Stomach (tissue), 9 donors: Measurements from ENCODE around the gene CAMK2B. TPM values are rescaled to one million over a fixed set of nuclear protein-coding genes. Genes with fewer than 3 reads are reported as not detected.
A peak's percentile ranks its signal among the peaks of the same experiment; 100 is the strongest.

ENCODE experiments used
- DNase-seq, 2 donors: peaks; one replicate each; pipeline versions ENCODE4 v3.0.0 to v3.0.0-alpha.2; 2013 to 2019
- H3K27ac ChIP-seq, 5 donors: fragments of 200-600 bp in 4 of 5; sonication (generic) in 4 of 5; one replicate each; pipeline ENCODE4 v1.5.1; 2013 to 2019; ENCODE audit warnings: mild to moderate bottlenecking in 1 of 5, moderate library complexity in 1 of 5
- H3K27me3 ChIP-seq, 3 donors: fragments of 200-600 bp; sonication (generic); one replicate each; pipeline ENCODE4 v1.5.1; 2017 to 2019; ENCODE audit warnings: mixed run types in 1 of 3
- H3K36me3 ChIP-seq, 4 donors: fragments of 200-600 bp; sonication (generic); 1 replicate in 3 of 4; 2 replicates in 1 of 4; pipeline ENCODE4 v1.5.1; 2016 to 2019
- H3K4me1 ChIP-seq, 4 donors: fragments of 200-600 bp; sonication (generic); one replicate each; pipeline ENCODE4 v1.5.1; 2016 to 2019
- H3K4me3 ChIP-seq, 4 donors: fragments of 200-600 bp; sonication (generic) in 3 of 4; one replicate each; pipeline ENCODE4 v1.5.1; 2016 to 2019; ENCODE audit warnings: mild to moderate bottlenecking in 1 of 4
- H3K9me3 ChIP-seq, 4 donors: fragments of 200-600 bp; sonication (generic); one replicate each; pipeline ENCODE4 v1.5.1; 2016 to 2019
- EP300 ChIP-seq: sonication (generic); formaldehyde crosslinking; IDR thresholded peaks from one replicate; pipeline ENCODE4 v1.6.1; 2017; ENCODE audit warnings: antibody characterized with exemption
- POLR2A ChIP-seq, 4 donors: fragments of 450-650 bp; IDR thresholded peaks; one replicate each; pipeline ENCODE4 v1.6.1; 2016; ENCODE audit warnings: antibody characterized with exemption in 4 of 4, control low read depth in 2 of 4, mild to moderate bottlenecking in 1 of 4, moderate library complexity in 1 of 4
- POLR2AphosphoS5 ChIP-seq, 3 donors: sonication (generic); formaldehyde crosslinking; IDR thresholded peaks; one replicate each; pipeline ENCODE4 v1.6.1; 2016; ENCODE audit warnings: antibody characterized with exemption in 3 of 3
- WGBS, 5 donors: extraction: QIAGEN DNeasy Blood & Tissue Kit in 3 of 5; methylation state at CpG; one replicate each; pipeline versions ENCODE4 v1.1.5 to v1.1.7; 2013 to 2018; 5-methylcytosine and 5-hydroxymethylcytosine counted together
- intact Hi-C: fragments of 100-400 bp; cut with DNase I; formaldehyde crosslinking; loops from one replicate; pipeline ENCODE4 v1.15.1; 2023; ENCODE audit warnings: low total_unique reads
- polyA plus RNA-seq, 3 donors: library from polyadenylated mRNA; stranded (reverse); fragments of 200-250 nt; gene quantifications; one replicate each; pipeline ENCODE4 v1.2.3, GENCODE V29; 2013
- total RNA-seq, 5 donors: library from RNA; depleted of rRNA; stranded (reverse); fragments of >200 nt; gene quantifications; one replicate each; pipeline versions ENCODE4 v1.1.0 to v1.2.3, GENCODE V29; 2014 to 2016
- TF ChIP-seq, protein P1 (sequence below), 7 experiments: fragments of 450-650 bp in 4 of 7; fragments of 200-600 bp in 3 of 7; sonication (generic) in 3 of 7; IDR thresholded peaks; one replicate each; pipeline ENCODE4 v1.5.1; 2016 to 2019; ENCODE audit warnings: antibody characterized with exemption in 7 of 7, control low read depth in 2 of 7, mild to moderate bottlenecking in 1 of 7
- donor health status: healthy with polysubstance abuse.
- donor health status: Bipolar disorder and iron deficiency.
- donor health status: healthy.

CAMK2B gene
- total and polyA plus RNA-seq, 8 donors, result 0.92 to 28.4 (median 5.4) TPM; not detected in 2

DNA sequence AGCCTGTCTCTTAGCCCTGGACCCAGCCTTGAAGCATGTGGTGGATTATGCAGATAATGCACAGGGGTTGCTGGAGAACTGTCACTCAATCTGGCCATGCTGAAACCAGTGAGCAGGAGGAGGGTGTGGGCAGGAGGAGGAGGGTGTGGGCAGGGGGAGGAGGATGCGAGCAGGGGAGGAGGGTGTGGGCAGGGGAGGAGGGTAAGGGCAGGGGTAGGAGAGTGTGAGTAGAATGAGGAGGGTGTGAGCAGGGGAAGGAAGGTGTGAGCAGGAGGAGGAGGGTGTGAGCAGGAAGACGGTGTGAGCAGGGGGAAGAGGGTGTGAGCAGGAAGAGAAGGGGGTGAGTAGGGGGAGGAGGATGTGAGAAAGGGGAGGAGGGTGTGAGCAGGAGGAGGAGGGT, 18.8 kb downstream of the CAMK2B start:
- Histone ChIP-seq H3K27me3 (peaks cover 0 to 33% (median 14%) of the 10 kb centered on the region in 3 donors), H3K36me3 (no peaks in the 10 kb centered on the region), H3K27ac (no peak overlapping the region), H3K9me3 (peaks cover 0 to 3% (median 0%) of the 10 kb centered on the region in 4 donors), H3K4me1 (peaks cover 0 to 12% (median 10%) of the 10 kb centered on the region in 4 donors), H3K4me3 (no peak overlapping the region)
- peak in 1 of 2 donors; percentile 7 for DNase-seq
- TF ChIP-seq POLR2A (IDR thresholded peaks at IDR 0.05) (no peak), POLR2AphosphoS5 (IDR thresholded peaks at IDR 0.05) (no peak), EP300 (no peak)
- TF ChIP-seq, protein P1, sequence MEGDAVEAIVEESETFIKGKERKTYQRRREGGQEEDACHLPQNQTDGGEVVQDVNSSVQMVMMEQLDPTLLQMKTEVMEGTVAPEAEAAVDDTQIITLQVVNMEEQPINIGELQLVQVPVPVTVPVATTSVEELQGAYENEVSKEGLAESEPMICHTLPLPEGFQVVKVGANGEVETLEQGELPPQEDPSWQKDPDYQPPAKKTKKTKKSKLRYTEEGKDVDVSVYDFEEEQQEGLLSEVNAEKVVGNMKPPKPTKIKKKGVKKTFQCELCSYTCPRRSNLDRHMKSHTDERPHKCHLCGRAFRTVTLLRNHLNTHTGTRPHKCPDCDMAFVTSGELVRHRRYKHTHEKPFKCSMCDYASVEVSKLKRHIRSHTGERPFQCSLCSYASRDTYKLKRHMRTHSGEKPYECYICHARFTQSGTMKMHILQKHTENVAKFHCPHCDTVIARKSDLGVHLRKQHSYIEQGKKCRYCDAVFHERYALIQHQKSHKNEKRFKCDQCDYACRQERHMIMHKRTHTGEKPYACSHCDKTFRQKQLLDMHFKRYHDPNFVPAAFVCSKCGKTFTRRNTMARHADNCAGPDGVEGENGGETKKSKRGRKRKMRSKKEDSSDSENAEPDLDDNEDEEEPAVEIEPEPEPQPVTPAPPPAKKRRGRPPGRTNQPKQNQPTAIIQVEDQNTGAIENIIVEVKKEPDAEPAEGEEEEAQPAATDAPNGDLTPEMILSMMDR (IDR thresholded peaks at IDR 0.05), result no peak
- intact Hi-C loops, result loop anchor here (10.0 kb wide), 1 partner anchor 62 kb away; no protein-coding TSS in a partner anchor
- 43 to 53% (median 47%) methylated on average over 2 of the region's 2 CpGs for WGBS, 5 donors

- Histone ChIP-seq H3K4me1 (peaks cover 0 to 12% (median 10%) of the 10 kb centered on the region in 4 donors), H3K27ac (no peak overlapping the region), H3K4me3 (no peak overlapping the region), H3K27me3 (peaks cover 0 to 25% (median 14%) of the 10 kb centered on the region in 3 donors), H3K9me3 (peaks cover 0 to 6% (median 0%) of the 10 kb centered on the region in 4 donors), H3K36me3 (no peaks in the 10 kb centered on the region)
- TF ChIP-seq EP300, result no peak
- TF ChIP-seq, protein P1 (IDR thresholded peaks at IDR 0.05), result no peak
- TF ChIP-seq POLR2AphosphoS5 (IDR thresholded peaks at IDR 0.05), result no peak
- TF ChIP-seq POLR2A (IDR thresholded peaks at IDR 0.05), result no peak
- WGBS, 5 donors, result 83 to 87% (median 87%) methylated on average over 11 to 12 of the region's 12 CpGs
- intact Hi-C loops, result loop anchor here (10.0 kb wide), 1 partner anchor 61 kb away; no protein-coding TSS in a partner anchor
- DNase-seq, result peak in 1 of 2 donors; percentile 23
These were observed 19.6 kb downstream of the CAMK2B start for GRCh38 chr7:44305564-44306507.

DNA sequence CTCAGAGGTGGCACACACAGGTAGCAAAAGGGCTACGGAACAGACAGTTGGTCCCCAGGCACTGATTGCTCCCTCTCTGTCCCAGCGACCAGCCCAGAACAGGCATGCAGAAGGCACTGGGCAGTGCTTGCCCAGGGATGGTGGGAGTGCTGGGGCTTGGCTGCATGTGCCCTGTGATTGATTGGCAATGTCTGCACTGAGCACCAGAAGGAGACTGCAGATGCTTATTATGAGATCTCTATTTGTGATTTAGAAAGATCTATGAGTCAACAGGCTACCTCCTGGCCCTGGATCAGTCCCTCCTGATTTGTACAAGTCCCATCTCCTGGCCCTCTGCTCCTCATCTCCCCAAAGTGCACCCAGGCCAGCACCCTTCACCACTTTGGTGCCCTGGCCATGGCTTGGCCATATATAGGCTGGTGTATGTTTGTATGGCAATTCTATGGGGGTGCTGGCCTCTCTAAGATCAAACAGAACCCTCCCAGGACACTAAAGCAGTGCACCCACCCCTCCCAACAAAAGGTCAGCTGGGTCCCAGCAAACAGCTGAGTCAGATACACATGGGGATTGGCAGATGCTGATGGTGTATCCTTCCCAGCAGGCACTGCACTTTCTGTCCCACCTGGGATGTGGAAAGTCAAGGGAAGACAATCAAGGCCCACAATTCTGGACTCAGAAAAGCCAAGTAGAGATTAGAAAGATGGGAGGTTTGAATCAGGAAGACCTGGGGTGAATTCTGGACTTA, 30.9 kb downstream of the CAMK2B start:
- H3K27ac ChIP-seq, result no peak overlapping the region
- no peaks in the 10 kb centered on the region for H3K9me3 ChIP-seq
- TF ChIP-seq POLR2AphosphoS5 (IDR thresholded peaks at IDR 0.05), result no peak
- TF ChIP-seq, protein P1 (IDR thresholded peaks at IDR 0.05), result no peak
- no peak for TF ChIP-seq POLR2A (IDR thresholded peaks at IDR 0.05)
- no peak for TF ChIP-seq EP300
- no peak overlapping the region for H3K4me3 ChIP-seq
- H3K36me3 ChIP-seq, result no peaks in the 10 kb centered on the region
- DNase-seq, result peak in 1 of 2 donors; percentile 0
- peaks cover 0 to 23% (median 11%) of the 10 kb centered on the region in 4 donors for H3K4me1 ChIP-seq
- peaks cover 0 to 31% (median 11%) of the 10 kb centered on the region in 3 donors for H3K27me3 ChIP-seq
- 72 to 88% (median 83%) methylated on average over 2 of the region's 2 CpGs for WGBS, 5 donors
- intact Hi-C loops, result no loop called here
